H1 (cell line): Measurements from ENCODE around the gene PDK2. TPM values are rescaled to one million over a fixed set of nuclear protein-coding genes. Genes with fewer than 3 reads are reported as not detected.

Source experiments
- BCL11A ChIP-seq, 2 experiments: IDR thresholded peaks; one replicate each; pipeline ENCODE4 v1.6.1; 2011; ENCODE audit warnings: low read depth in 2 of 2, low read length in 2 of 2, mild to moderate bottlenecking in 2 of 2
- BRCA1 ChIP-seq: IDR thresholded peaks from 2 replicates; pipeline ENCODE4 v1.6.1; 2012; ENCODE audit warnings: low read depth, low read length, improper control_type of control experiment
- CBX5 ChIP-seq: fragments of 300-800, 300-1000 bp; sonication (generic); IDR thresholded peaks from 2 replicates; pipeline ENCODE4 v1.7.1; 2016; ENCODE audit warnings: antibody characterized with exemption, low read length, low read depth
- CHD2 ChIP-seq: IDR thresholded peaks from 2 replicates; pipeline ENCODE4 v1.6.1; 2012; ENCODE audit warnings: low read length, improper control_type of control experiment
- EP300 ChIP-seq, 2 experiments: IDR thresholded peaks; 1 replicate in 1 of 2; 2 replicates in 1 of 2; pipeline ENCODE4 v1.6.1; 2011 to 2012; ENCODE audit warnings: low read depth in 2 of 2, low read length in 2 of 2, mild to moderate bottlenecking in 2 of 2, borderline replicate concordance in 1 of 2, inconsistent platforms in 1 of 2, moderate library complexity in 1 of 2
- EZH2 ChIP-seq: fragments of 200-600 bp; sonication (generic); IDR thresholded peaks from 2 replicates; pipeline ENCODE4 v1.7.1; 2012; ENCODE audit warnings: low read depth, mild to moderate bottlenecking, moderate library complexity, low read length, inconsistent platforms; ENCODE audit not compliant: severe bottlenecking
- GABPA ChIP-seq: IDR thresholded peaks from 2 replicates; pipeline ENCODE4 v1.6.1; 2011; ENCODE audit warnings: mild to moderate bottlenecking, low read length, moderate library complexity, borderline replicate concordance; ENCODE audit not compliant: insufficient read depth
- JUN ChIP-seq: IDR thresholded peaks from 2 replicates; pipeline ENCODE4 v1.6.1; 2011; ENCODE audit warnings: low read depth, mild to moderate bottlenecking, improper control_type of control experiment, low read length
- JUND ChIP-seq: IDR thresholded peaks from 2 replicates; pipeline ENCODE4 v1.6.1; 2011; ENCODE audit warnings: mild to moderate bottlenecking, improper control_type of control experiment, low read length
- KDM1A ChIP-seq: fragments of 200-600, 300-600 bp; sonication (generic); IDR thresholded peaks from 2 replicates; pipeline ENCODE4 v1.7.1; 2016; ENCODE audit warnings: mild to moderate bottlenecking, low read length, borderline replicate concordance
- KDM5A ChIP-seq: fragments of 200-600 bp; IDR thresholded peaks from 2 replicates; pipeline ENCODE4 v1.7.1; 2012; ENCODE audit warnings: mild to moderate bottlenecking, low read length, inconsistent platforms, mixed read lengths
- SAP30 ChIP-seq: fragments of 300-600 bp; sonication (generic); IDR thresholded peaks from 2 replicates; pipeline ENCODE4 v1.7.1; 2012; ENCODE audit warnings: low read length, moderate library complexity, mild to moderate bottlenecking, inconsistent platforms; ENCODE audit not compliant: insufficient read depth, insufficient replicate concordance
- SIN3A ChIP-seq, 2 experiments: IDR thresholded peaks in 1 of 2; conservative IDR thresholded peaks in 1 of 2; 2 replicates each; pipeline ENCODE4 v1.6.1; 2011 to 2012; ENCODE audit warnings: low read length in 2 of 2, improper control_type of control experiment in 1 of 2, low read depth in 1 of 2, mild to moderate bottlenecking in 1 of 2
- SIRT6 ChIP-seq: IDR thresholded peaks from one replicate; pipeline ENCODE4 v1.7.1; 2012; ENCODE audit warnings: low read length, inconsistent platforms
- SIX5 ChIP-seq: IDR thresholded peaks from 2 replicates; pipeline ENCODE4 v1.6.1; 2011; ENCODE audit warnings: mild to moderate bottlenecking, low read depth, low read length
- SRF ChIP-seq: IDR thresholded peaks from 2 replicates; pipeline ENCODE4 v1.6.1; 2011; ENCODE audit warnings: mild to moderate bottlenecking, low read depth, low read length, moderate library complexity
- TAF7 ChIP-seq: optimal IDR thresholded peaks from 2 replicates; pipeline ENCODE3; 2011; ENCODE audit warnings: low read depth, mild to moderate bottlenecking, inconsistent platforms, low read length, moderate library complexity, borderline replicate concordance
- TCF12 ChIP-seq: IDR thresholded peaks from 2 replicates; pipeline ENCODE4 v1.6.1; 2011; ENCODE audit warnings: low read depth, mild to moderate bottlenecking, low read length
- TEAD4 ChIP-seq: IDR thresholded peaks from 2 replicates; pipeline ENCODE4 v1.6.1; 2012; ENCODE audit warnings: low read depth, low read length, inconsistent platforms, mixed read lengths
- ZNF274 ChIP-seq: IDR thresholded peaks from 2 replicates; pipeline ENCODE4 v1.7.0; 2012; ENCODE audit warnings: low read length, borderline replicate concordance; ENCODE audit errors: extremely low read depth
- polyA plus RNA-seq, 7 experiments: library from polyadenylated mRNA; depleted of rRNA in 3 of 7; stranded (reverse) in 5 of 7; unstranded in 2 of 7; fragments of >200 nt in 5 of 7; fragments of 200-250 nt in 2 of 7; gene quantifications; 1 replicate in 5 of 7; 2 replicates in 1 of 7; 4 replicates in 1 of 7; pipeline versions ENCODE4 v1.2.1 to v1.2.3, GENCODE V29; 2011 to 2013; ENCODE audit warnings: missing spikeins in 2 of 7, mixed read lengths in 2 of 7
- total RNA-seq: library from RNA; stranded (reverse); fragmentation: NEBNext Ultra II Directional; extraction: Animal tissue kit (Norgen Biotek cat#: 25700); gene quantifications from 2 replicates; pipeline ENCODE4 v1.2.1, GENCODE V29; 2021
- TF ChIP-seq, protein P1 (sequence below), 3 experiments: IDR thresholded peaks; 1 replicate in 2 of 3; 2 replicates in 1 of 3; pipeline versions ENCODE4 v1.5.1 to v1.6.1; 2011; ENCODE audit warnings: low read length in 3 of 3, mild to moderate bottlenecking in 3 of 3, inconsistent platforms in 2 of 3, low read depth in 1 of 3, moderate library complexity in 1 of 3; ENCODE audit not compliant: insufficient read depth in 1 of 3; ENCODE audit errors: control extremely low read depth in 1 of 3

PDK2 gene
- total and polyA plus RNA-seq, 2 of the 8 experiments (the other 6 are each of a cell fraction or from before 2014, with no cell fraction given): 18.3 to 121 TPM

DNA sequence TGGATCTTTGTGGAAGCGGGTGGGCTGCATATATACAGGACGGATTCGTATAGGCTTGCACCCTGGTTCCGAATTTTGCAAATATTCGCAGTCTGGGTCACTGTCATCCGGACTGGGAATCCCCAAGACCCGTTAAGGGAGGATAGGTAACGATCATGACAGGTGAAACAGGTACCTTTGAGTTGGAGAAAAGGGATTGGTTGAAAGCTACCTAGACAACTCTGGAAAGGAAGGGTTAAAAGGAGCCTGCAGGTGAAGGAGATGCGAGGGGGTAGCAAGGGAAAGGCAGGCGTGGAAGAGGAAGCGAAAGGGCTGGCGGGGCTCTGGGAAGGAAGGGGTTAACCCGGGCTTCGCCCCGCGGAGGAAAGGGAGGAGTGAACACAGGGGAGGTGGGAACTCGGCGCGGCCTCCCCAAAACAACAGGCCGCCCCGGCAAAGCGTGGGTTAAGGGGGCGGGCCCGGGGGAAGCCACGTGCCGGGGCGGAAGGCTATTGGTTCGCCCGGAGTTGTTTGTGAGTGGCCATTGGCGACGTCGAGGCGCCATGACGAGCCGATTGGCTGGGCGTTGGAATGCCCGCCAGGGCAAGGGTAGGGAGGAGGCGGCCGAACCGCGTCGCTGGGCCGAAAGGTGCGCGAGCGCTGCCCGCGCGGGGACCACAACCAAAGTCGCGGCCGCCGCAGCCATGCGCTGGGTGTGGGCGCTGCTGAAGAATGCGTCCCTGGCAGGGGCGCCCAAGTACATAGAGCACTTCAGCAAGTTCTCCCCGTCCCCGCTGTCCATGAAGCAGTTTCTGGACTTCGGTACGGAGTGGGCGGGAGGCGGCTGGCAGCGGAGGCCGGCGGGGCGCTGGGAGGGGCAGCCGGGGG lies at the start of gene PDK2 (continued):
- TF ChIP-seq, protein P1, sequence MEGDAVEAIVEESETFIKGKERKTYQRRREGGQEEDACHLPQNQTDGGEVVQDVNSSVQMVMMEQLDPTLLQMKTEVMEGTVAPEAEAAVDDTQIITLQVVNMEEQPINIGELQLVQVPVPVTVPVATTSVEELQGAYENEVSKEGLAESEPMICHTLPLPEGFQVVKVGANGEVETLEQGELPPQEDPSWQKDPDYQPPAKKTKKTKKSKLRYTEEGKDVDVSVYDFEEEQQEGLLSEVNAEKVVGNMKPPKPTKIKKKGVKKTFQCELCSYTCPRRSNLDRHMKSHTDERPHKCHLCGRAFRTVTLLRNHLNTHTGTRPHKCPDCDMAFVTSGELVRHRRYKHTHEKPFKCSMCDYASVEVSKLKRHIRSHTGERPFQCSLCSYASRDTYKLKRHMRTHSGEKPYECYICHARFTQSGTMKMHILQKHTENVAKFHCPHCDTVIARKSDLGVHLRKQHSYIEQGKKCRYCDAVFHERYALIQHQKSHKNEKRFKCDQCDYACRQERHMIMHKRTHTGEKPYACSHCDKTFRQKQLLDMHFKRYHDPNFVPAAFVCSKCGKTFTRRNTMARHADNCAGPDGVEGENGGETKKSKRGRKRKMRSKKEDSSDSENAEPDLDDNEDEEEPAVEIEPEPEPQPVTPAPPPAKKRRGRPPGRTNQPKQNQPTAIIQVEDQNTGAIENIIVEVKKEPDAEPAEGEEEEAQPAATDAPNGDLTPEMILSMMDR (IDR thresholded peaks at IDR 0.05; ENCODE audit: control extremely low read depth in 1 of 3, insufficient read depth in 1 of 3, low read depth in 1 of 3, low read length in 3 of 3): no peak
- TF ChIP-seq BRCA1 (no peak), JUND (no peak), SIRT6 (no peak), SIN3A (conservative IDR thresholded peaks at IDR 0.05 in 1 of 2, IDR thresholded peaks at IDR 0.05 in 1 of 2; ENCODE audit: low read depth in 1 of 2, low read length in 2 of 2) (peak in 1 of 2 experiments; percentile 78; a peak in 2 of 4 replicates), GABPA (no peak), EZH2 (no peak), SAP30 (peak; percentile 98), EP300 (IDR thresholded peaks at IDR 0.05; ENCODE audit: borderline replicate concordance in 1 of 2, low read depth in 2 of 2, low read length in 2 of 2) (no peak), KDM5A (no peak), TCF12 (no peak), TAF7 (no peak), CHD2 (peak; percentile 86), ZNF274 (no peak), JUN (no peak), CBX5 (no peak), SRF (no peak), SIX5 (no peak), KDM1A (no peak), TEAD4 (peak; percentile 83; the same call in 1 of the 2 replicates), BCL11A (IDR thresholded peaks at IDR 0.05; ENCODE audit: low read depth in 2 of 2, low read length in 2 of 2) (no peak)
